ENCODE measurements around the gene GAS2L1.

GAS2L1 gene

GRCh38 chr22:29260601-29261315 is 45.7 kb upstream of the GAS2L1 start:
- no peak for TF ChIP-seq CTCF (IDR thresholded peaks at IDR 0.05; ENCODE audit: low read depth, low read length)
- Histone ChIP-seq H3K27me3 (ENCODE audit: insufficient read depth, low read depth, severe bottlenecking) (no peaks in the 10 kb centered on the region), H3K27ac (no peak overlapping the region; the same call in 1 of the 2 replicates), H3K9me3 (ENCODE audit: severe bottlenecking) (no peaks in the 10 kb centered on the region), H3K36me3 (peaks cover 51% of the 10 kb centered on the region), H3K4me3 (ENCODE audit: low read depth, low read length) (no peak overlapping the region)
- no peak for DNase-seq

GRCh38 chr22:29263791-29264276 is 42.6 kb upstream of the GAS2L1 start:
- Histone ChIP-seq H3K36me3 (peaks cover 66% of the 10 kb centered on the region), H3K9me3 (ENCODE audit: severe bottlenecking) (no peaks in the 10 kb centered on the region), H3K4me3 (ENCODE audit: low read depth, low read length) (no peak overlapping the region), H3K27ac (no peak overlapping the region), H3K27me3 (ENCODE audit: insufficient read depth, low read depth, severe bottlenecking) (no peaks in the 10 kb centered on the region)
- DNase-seq, result no peak
- no peak for TF ChIP-seq CTCF (IDR thresholded peaks at IDR 0.05; ENCODE audit: low read depth, low read length)

- no peak for DNase-seq
- Histone ChIP-seq H3K27me3 (ENCODE audit: insufficient read depth, low read depth, severe bottlenecking) (no peaks in the 10 kb centered on the region), H3K27ac (peak overlapping the region; percentile 100), H3K36me3 (peaks cover 68% of the 10 kb centered on the region), H3K9me3 (ENCODE audit: severe bottlenecking) (no peaks in the 10 kb centered on the region), H3K4me3 (ENCODE audit: low read depth, low read length) (no peak overlapping the region)
- TF ChIP-seq CTCF (IDR thresholded peaks at IDR 0.05; ENCODE audit: low read depth, low read length), result no peak
These were observed 41.1 kb upstream of the GAS2L1 start for GRCh38 chr22:29265305-29265704.

GRCh38 chr22:29265929-29266328 is 40.5 kb upstream of the GAS2L1 start:
- Histone ChIP-seq H3K27ac (peak overlapping the region; percentile 100), H3K4me3 (ENCODE audit: low read depth, low read length) (no peak overlapping the region), H3K27me3 (ENCODE audit: insufficient read depth, low read depth, severe bottlenecking) (no peaks in the 10 kb centered on the region), H3K36me3 (peaks cover 68% of the 10 kb centered on the region), H3K9me3 (ENCODE audit: severe bottlenecking) (no peaks in the 10 kb centered on the region)
- DNase-seq, result peak; percentile 66
- TF ChIP-seq CTCF (IDR thresholded peaks at IDR 0.05; ENCODE audit: low read depth, low read length), result no peak

GRCh38 chr22:29266564-29267461 is 39.6 kb upstream of the GAS2L1 start:
- peak overlapping the region; percentile 100 for H3K27ac ChIP-seq
- H3K9me3 ChIP-seq (ENCODE audit: severe bottlenecking), result no peaks in the 10 kb centered on the region
- H3K4me3 ChIP-seq (ENCODE audit: low read depth, low read length), result peak overlapping the region; percentile 96
- peak; percentile 41 for DNase-seq
- TF ChIP-seq CTCF (IDR thresholded peaks at IDR 0.05; ENCODE audit: low read depth, low read length), result no peak
- H3K27me3 ChIP-seq (ENCODE audit: insufficient read depth, low read depth, severe bottlenecking), result no peaks in the 10 kb centered on the region
- peaks cover 73% of the 10 kb centered on the region for H3K36me3 ChIP-seq

Data from WERI-Rb-1 (cell line).